GM12891 (cell line): ENCODE measurements around the gene MBNL2.

Source experiments
- DNase-seq: peaks from one replicate; pipeline ENCODE4 v3.0.0; 2011; ENCODE audit warnings: low spot score; ENCODE audit not compliant: insufficient read length
- FAIRE-seq: peaks from 2 replicates; lab custom pipeline; 2011; peaks lifted over from hg19 to GRCh38; lab: Jason Lieb, UNC
- PAX5 ChIP-seq: IDR thresholded peaks from 2 replicates; pipeline ENCODE4 v1.6.1; 2011; ENCODE audit warnings: low read length, moderate library complexity, mild to moderate bottlenecking; ENCODE audit not compliant: insufficient read depth, severe bottlenecking
- POLR2A ChIP-seq: IDR thresholded peaks from 2 replicates; pipeline ENCODE4 v1.6.1; 2011; ENCODE audit warnings: low read depth, low read length, control low read depth
- POLR2AphosphoS5 ChIP-seq: IDR thresholded peaks from 2 replicates; pipeline ENCODE4 v1.6.1; 2011; ENCODE audit warnings: low read depth, low read length, control low read depth
- POU2F2 ChIP-seq: IDR thresholded peaks from 2 replicates; pipeline ENCODE4 v1.6.1; 2011; ENCODE audit warnings: low read depth, mild to moderate bottlenecking, control low read depth, low read length, moderate library complexity
- SPI1 ChIP-seq: IDR thresholded peaks from 2 replicates; pipeline ENCODE4 v1.6.1; 2011; ENCODE audit warnings: low read depth, low read length, control low read depth
- TAF1 ChIP-seq: IDR thresholded peaks from 2 replicates; pipeline ENCODE4 v1.6.1; 2011; ENCODE audit warnings: low read depth, low read length, control low read depth

Gene MBNL2

DNA sequence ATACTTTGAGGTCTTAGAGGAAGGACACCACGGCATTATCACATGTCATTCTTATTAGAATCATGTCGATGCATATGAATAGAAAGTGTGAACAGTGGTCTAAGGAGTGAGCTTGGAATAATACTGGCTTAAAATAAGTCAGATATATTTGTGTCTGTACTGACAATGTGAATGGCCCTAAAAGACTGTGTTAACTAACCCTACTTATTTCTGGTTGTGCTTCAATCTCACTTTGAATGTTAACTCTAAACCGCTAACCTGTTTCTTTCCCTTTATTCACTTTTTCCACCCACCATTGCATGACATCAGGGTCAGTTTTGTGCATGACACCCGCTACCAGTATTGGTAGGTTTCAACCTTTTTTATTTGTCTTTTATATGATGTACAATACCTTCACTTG lies 142.7 kb downstream of the MBNL2 start:
- TF ChIP-seq POU2F2 (no peak), TAF1 (no peak), PAX5 (no peak), POLR2AphosphoS5 (no peak), SPI1 (no peak), POLR2A (no peak)
- DNase-seq (no peak), FAIRE-seq (no peak)

DNA sequence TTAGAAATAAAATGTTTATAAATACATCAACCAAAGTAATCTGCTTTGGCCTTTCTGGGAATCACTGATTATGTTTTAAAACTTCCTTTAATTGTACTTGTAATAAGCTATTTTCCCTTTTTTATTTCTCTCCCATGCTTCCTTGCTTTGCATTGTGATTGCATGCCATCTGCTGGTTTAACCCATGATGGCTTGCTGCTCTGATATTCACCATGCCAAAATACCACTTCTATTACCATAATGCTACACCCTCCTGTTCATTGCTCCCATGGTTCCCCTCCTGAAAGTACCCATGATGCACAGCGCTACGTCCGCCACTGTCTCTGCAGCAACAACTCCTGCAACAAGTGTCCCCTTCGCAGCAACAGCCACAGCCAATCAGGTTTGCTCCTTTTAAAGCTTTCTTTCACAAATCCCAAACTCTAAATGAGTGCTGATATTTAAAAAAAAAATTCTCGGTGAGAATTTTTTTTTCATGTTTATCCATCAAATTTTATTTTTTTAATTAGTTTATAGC lies 144.1 kb downstream of the MBNL2 start:
- FAIRE-seq (no peak), DNase-seq (no peak)
- TF ChIP-seq PAX5 (no peak), POU2F2 (no peak), TAF1 (no peak)

DNA sequence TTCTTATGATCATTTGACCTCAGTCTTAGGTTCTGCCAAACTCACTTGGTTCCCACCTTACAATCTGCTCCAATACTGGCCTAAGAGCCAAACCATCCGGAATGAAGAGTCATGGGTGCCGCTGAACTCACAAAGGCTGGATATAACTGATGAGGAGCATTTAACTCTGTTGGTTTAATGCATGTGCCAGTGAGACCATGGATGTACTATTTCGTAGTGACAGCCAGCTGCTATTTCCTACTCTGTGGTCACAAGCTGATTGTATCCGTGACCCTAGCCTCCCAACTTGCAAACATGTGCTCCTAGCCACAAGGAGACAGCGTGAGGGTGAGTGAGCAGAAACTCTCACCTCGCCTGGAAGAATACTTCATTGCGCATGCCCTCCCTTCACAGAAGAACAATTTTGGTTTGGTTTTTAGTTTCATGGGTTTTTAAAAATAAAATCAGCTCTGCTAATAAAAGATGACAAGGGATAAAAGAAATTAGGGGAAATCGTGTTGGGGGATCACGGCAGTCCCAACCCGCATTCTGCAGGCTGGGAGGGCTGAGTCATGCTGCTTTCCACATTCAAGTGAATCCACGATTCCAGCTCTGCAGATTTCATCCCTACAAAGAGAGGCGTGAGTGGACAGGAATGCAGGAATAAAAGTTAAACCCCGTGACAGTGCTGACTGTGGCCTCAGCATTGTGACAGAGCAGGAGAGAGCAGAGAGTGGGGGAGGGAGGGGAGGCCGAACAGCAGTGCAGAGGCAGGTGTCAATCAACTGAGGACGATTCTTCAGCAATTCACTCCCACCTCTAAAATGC lies 145.1 kb downstream of the MBNL2 start:
- no peak for TF ChIP-seq PAX5
- no peak for TF ChIP-seq TAF1
- TF ChIP-seq SPI1: no peak
- no peak for TF ChIP-seq POU2F2
- TF ChIP-seq POLR2A: no peak
- TF ChIP-seq POLR2AphosphoS5: no peak
- no peak for FAIRE-seq
- no peak for DNase-seq

DNA sequence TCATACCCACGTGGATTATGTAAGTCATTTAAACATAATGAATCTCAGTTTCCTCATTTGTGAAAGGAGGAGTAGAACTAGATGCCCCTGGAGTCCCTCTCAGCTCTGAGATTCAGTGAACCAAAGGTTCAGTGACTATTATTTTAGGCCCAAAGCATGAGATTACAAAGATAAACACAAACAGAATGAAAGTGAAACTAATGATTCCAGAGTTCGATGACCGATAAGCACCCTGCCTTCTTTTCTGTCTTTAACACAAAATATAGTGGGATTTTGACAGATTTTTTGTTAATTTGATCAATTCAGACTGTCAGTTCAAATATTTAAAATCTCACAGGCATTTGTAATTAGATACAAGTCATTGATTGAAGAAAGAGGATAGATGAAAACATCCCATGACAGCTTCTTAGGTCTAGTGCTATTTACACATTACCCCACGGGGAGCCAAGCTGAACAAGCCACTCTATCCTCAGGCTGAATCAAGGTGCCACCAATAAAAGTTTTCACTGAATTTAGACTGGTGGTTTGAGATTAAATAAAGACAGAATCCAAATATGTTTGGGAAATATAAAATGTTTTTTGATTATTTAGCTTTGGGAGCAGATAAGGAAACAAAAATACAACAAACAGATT lies 147.2 kb downstream of the MBNL2 start:
- TF ChIP-seq PAX5 (no peak), POLR2AphosphoS5 (no peak), POLR2A (no peak), SPI1 (no peak), POU2F2 (no peak), TAF1 (no peak)
- peak; percentile 43 for FAIRE-seq
- no peak for DNase-seq

DNA sequence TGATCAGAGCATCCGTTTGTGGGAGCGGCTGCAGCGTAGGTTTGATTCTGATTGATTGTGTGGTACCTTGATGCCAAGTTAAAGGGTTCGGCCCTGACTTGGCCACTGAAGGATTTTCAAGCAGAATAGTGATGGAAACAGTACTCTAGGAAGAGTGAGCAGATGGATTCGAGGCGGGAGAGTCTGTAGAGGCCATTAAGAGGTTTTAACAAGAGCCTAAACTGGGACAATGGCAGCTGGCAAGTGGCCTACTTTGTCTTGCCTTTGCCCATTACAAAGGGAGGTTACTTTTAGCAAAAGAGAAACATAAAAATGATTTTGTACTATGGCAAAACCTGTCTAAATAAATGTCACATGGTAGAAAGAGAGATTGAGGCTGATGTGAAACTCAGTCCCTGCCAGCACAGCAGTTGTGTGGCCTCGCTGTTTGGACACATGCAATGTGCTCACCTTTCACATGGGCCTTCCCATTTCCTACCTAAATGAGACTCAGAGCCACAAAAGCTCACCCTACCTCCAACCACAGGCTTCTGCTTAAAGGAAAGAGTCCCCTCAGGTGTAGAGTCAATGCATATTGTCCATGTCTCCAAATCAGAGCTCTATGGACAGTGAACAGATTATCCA lies 149.5 kb downstream of the MBNL2 start:
- FAIRE-seq: no peak
- TF ChIP-seq TAF1 (no peak), POU2F2 (no peak), POLR2A (no peak), PAX5 (no peak)

DNA sequence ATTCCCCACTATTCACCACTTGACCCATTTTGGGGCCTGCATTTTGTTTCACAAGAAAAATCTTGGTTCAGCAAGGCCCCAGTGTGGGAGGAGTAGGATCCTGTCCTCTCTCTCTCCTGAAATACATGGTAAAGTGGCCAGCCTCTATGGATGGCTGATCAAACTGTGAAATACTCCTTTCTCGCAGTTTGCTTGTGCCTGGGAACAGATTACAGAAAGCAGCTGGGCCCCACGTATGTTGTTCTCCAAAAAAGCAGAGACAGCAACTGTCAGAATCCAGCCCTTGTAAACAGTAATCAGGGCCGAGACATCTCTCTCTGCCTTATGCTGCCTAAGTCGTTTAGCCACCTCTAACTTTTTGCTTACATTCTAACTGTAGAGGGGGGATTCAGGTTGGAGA lies 150.8 kb downstream of the MBNL2 start:
- no peak for FAIRE-seq
- TF ChIP-seq SPI1 (no peak), POLR2A (no peak), TAF1 (no peak), POLR2AphosphoS5 (no peak), POU2F2 (no peak), PAX5 (no peak)

More for the DNA sequence above, 149.5 kb downstream of the MBNL2 start:
- DNase-seq: no peak

DNA sequence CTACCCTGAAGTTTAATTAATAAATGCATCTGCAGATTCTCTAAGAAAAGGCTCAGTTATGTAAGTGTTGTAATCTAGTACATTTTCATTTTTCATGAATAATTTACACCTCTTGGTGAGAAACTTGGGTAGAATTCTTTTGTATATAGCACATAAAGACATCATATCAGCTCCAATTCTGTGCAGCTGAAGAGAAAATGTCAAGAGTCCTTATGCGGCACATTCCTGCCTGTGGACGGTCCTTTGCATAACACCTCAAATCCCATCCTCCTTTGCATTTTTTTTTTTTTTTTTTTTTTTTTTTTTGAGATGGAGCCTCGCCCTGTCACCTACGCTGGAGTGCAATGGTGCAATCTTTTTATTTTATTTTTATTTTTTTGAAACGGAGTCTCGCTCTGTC lies 151.7 kb downstream of the MBNL2 start:
- TF ChIP-seq POU2F2: no peak
- no peak for TF ChIP-seq PAX5
- TF ChIP-seq POLR2A: no peak
- TF ChIP-seq SPI1: no peak
- TF ChIP-seq POLR2AphosphoS5: no peak
- TF ChIP-seq TAF1: no peak
- FAIRE-seq: no peak
- no peak for DNase-seq

More for the DNA sequence above, 150.8 kb downstream of the MBNL2 start:
- no peak for DNase-seq

DNA sequence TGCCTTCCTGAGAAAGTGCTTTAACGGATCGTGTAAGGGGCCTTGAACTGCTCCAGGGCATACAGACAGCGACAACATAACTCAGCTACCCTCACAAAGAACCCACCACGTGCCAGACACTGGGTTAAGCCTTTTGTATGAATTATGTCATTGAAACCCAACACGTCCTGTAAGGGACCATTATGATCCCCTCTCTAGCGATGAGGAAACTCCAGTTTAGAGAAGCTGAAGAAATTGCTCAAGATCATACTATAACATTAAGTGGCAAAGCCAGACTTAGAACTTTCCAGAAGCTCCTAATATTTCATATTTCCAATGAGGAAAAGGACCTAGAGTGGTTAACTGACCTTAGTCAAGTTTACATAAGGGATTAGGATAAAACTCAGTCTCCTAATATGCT lies 154.8 kb downstream of the MBNL2 start:
- no peak for DNase-seq
- TF ChIP-seq POLR2AphosphoS5: no peak
- TF ChIP-seq POLR2A: no peak
- no peak for TF ChIP-seq SPI1
- no peak for TF ChIP-seq PAX5
- no peak for FAIRE-seq

DNA sequence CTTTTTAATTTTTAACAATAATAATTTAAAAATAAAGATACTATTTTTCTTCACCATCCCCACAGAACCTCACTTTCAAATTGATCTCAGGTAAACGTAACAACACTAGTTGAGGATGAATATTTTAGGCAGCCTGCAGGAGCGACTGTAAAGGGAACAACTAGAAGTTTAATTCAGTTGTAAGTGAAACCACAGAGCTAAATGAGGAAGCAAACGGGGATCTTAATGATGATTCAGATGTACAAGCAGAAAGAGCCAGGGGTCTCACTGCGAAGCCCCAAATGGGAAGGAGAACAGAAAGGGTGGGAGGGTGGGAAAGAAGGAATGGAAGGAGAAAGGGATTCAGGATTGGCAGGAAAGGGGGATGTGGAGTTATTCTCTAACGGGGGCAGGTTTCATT lies 157.3 kb downstream of the MBNL2 start:
- FAIRE-seq (no peak), DNase-seq (no peak)
- TF ChIP-seq PAX5 (no peak), POLR2A (no peak), POU2F2 (no peak), SPI1 (no peak)
